ENCODE data around the gene SCYGR5.

- TF ChIP-seq POLR2A (IDR thresholded peaks at IDR 0.05; ENCODE audit: low read length) (no peak), GATA1 (IDR thresholded peaks at IDR 0.05; ENCODE audit: low read depth, low read length) (no peak)
Measured at GRCh38 chr2:227629435-227629834, 37.2 kb upstream of the SCYGR5 start.

All from erythroblast (primary cell).